Fibroblast of lung (primary cell): ENCODE data around the gene ZACN.

Experiments used
- EZH2 ChIP-seq: IDR thresholded peaks from 2 replicates; pipeline ENCODE4 v1.5.1; 2012; ENCODE audit warnings: low read length, control low read depth, mild to moderate bottlenecking; ENCODE audit errors: missing control alignments
- TF ChIP-seq, protein P1 (sequence below), 2 donors: IDR thresholded peaks in 1 of 2; conservative IDR thresholded peaks in 1 of 2; 1 replicate in 1 of 2; 2 replicates in 1 of 2; pipeline ENCODE4 v1.5.1; 2011 to 2012; ENCODE audit warnings: low read length in 2 of 2, control low read depth in 1 of 2, inconsistent platforms in 1 of 2, low read depth in 1 of 2, mild to moderate bottlenecking in 1 of 2

DNA sequence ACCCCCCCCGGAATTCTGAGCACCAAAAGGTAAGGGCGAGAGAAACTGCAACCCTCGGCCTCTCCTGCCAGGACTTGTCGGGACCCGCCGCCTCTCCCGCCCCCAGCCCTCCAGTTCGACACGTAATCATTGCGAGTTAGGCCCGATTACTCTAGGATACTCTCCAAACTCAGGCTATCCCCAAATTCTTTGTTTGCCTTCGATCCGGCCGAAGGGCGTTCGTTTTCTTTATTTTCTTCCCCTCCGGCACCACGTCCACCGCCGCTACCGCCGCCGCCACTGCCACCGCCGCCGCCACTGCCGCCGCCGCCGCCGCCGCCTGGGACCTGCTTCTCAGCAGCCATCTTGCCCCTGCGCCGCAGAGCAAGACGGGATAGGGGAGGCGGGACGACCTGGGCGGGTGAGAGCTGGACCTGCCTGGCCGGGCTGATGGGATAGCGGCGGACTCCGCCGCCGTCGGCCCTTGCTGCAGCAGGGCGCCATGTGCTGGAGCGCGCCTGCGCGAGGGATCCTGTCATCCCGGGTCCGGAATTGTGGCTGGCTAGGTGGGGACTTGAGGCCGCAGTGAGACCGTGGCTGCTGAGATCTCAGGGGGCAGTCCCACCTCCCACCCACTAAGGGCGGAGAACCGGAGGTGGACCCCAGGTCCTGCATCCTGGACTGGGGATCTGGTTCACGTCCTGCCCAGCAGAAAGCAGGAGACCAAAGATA lies 6.7 kb upstream of the ZACN start, which contains the start of gene SRP68:
- TF ChIP-seq, protein P1, sequence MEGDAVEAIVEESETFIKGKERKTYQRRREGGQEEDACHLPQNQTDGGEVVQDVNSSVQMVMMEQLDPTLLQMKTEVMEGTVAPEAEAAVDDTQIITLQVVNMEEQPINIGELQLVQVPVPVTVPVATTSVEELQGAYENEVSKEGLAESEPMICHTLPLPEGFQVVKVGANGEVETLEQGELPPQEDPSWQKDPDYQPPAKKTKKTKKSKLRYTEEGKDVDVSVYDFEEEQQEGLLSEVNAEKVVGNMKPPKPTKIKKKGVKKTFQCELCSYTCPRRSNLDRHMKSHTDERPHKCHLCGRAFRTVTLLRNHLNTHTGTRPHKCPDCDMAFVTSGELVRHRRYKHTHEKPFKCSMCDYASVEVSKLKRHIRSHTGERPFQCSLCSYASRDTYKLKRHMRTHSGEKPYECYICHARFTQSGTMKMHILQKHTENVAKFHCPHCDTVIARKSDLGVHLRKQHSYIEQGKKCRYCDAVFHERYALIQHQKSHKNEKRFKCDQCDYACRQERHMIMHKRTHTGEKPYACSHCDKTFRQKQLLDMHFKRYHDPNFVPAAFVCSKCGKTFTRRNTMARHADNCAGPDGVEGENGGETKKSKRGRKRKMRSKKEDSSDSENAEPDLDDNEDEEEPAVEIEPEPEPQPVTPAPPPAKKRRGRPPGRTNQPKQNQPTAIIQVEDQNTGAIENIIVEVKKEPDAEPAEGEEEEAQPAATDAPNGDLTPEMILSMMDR (conservative IDR thresholded peaks at IDR 0.05 in 1 of 2, IDR thresholded peaks at IDR 0.05 in 1 of 2; ENCODE audit: low read depth in 1 of 2, low read length in 2 of 2): no peak
- no peak for TF ChIP-seq EZH2
